ENCODE data around the gene ADGRL2.

Gene ADGRL2

GRCh38 chr1:81800695-81801650 is at the start of gene ADGRL2 (continued):
- 0 out of 2 replicates have a peak, but pooled peaks have one; percentile 29 for TF ChIP-seq TSHZ1 (tag by site-specific recombination; IDR thresholded peaks at IDR 0.05; ENCODE audit: borderline replicate concordance)
- no peak for TF ChIP-seq ZNF157 (tag by site-specific recombination; IDR thresholded peaks at IDR 0.05)
- peak; percentile 77 for TF ChIP-seq ZNF335 (tag by site-specific recombination; conservative IDR thresholded peaks at IDR 0.05)
- peak; percentile 88; the same call in 1 of the 2 replicates for TF ChIP-seq ZBTB10 (tag by site-specific recombination; IDR thresholded peaks at IDR 0.05)
- TF ChIP-seq ZNF645 (tag by site-specific recombination; IDR thresholded peaks at IDR 0.05) = no peak
- no peak for TF ChIP-seq ZNF302 (tag by site-specific recombination; IDR thresholded peaks at IDR 0.05; ENCODE audit: low read depth)
- peak; percentile 80 for TF ChIP-seq ZFP37 (tag by site-specific recombination; IDR thresholded peaks at IDR 0.05)
- peak; percentile 50; the same call in 1 of the 2 replicates for TF ChIP-seq FEZF1 (tag by site-specific recombination; IDR thresholded peaks at IDR 0.05)
- TF ChIP-seq ZNF677 (tag by site-specific recombination; IDR thresholded peaks at IDR 0.05) = no peak
- TF ChIP-seq ATF2 (tag by site-specific recombination; IDR thresholded peaks at IDR 0.05; ENCODE audit: low read depth) = 0 out of 2 replicates have a peak, but pooled peaks have one; percentile 27
- TF ChIP-seq PRDM4 (tag by site-specific recombination; IDR thresholded peaks at IDR 0.05) = peak; percentile 58; the same call in 1 of the 2 replicates
- no peak for TF ChIP-seq INSM2 (tag by site-specific recombination; IDR thresholded peaks at IDR 0.05)
- peak; percentile 85 for TF ChIP-seq SP7 (tag by site-specific recombination; IDR thresholded peaks at IDR 0.05)
- TF ChIP-seq ZNF76 (tag by site-specific recombination; IDR thresholded peaks at IDR 0.05; ENCODE audit: borderline replicate concordance, low read depth) = peak; percentile 39; the same call in 1 of the 2 replicates
- TF ChIP-seq ZNF132 (tag by site-specific recombination; IDR thresholded peaks at IDR 0.05; ENCODE audit: borderline replicate concordance) = no peak
- TF ChIP-seq KLF8 (tag by site-specific recombination; IDR thresholded peaks at IDR 0.05) = peak; percentile 89
- TF ChIP-seq ZNF692 (tag by site-specific recombination; IDR thresholded peaks at IDR 0.05) = peak; percentile 78
- peak; percentile 88 for TF ChIP-seq ZEB2 (tag by site-specific recombination; IDR thresholded peaks at IDR 0.05)
- TF ChIP-seq KLF10 (tag by site-specific recombination; IDR thresholded peaks at IDR 0.05) = peak; percentile 52; the same call in 1 of the 2 replicates
- TF ChIP-seq ZNF558 (tag by site-specific recombination; IDR thresholded peaks at IDR 0.05) = 0 out of 2 replicates have a peak, but pooled peaks have one; percentile 39
- no peak for TF ChIP-seq ZNF704 (tag by site-specific recombination; IDR thresholded peaks at IDR 0.05)
